K562 (cell line): ENCODE data around the gene CAPN12. TPM values are rescaled to one million over a fixed set of nuclear protein-coding genes. Genes with fewer than 3 reads are reported as not detected.

ENCODE experiments used
- ATAC-seq: fragments of 200-7000 bp; cut with Tn5 transposase; 3 replicates; pipeline ENCODE4 v1.9.1; 2020; ENCODE audit warnings: moderate library complexity
- BruUV-seq: library from RNA; stranded (reverse); fragments of 400-500 nt; replicated peaks from 2 replicates; lab custom pipeline; 2021; lab: Mats Ljungman, UMichigan
- CTCF ChIA-PET: fragments of 300-600 bp; formaldehyde crosslinking; extraction: SDS; loops from one replicate; lab custom pipeline; 2021; ENCODE audit warnings: low intra/inter-chr PET ratio; lab: Yijun Ruan, JAX
- POLR2A ChIA-PET: fragments of 300-600, 350-650 bp; sonication (Branson Sonifier 250); formaldehyde crosslinking; extraction: SDS; loops from one replicate; lab custom pipeline; 2021; ENCODE audit warnings: antibody characterized with exemption, inconsistent platforms; lab: Yijun Ruan, JAX
- DNase-seq, 4 experiments: peaks; one replicate each; pipeline versions ENCODE4 v3.0.0 to v3.0.0-alpha.2; 2011 to 2018; ENCODE audit warnings: low spot score in 3 of 4, mixed read lengths in 3 of 4; ENCODE audit errors: extremely low read depth in 1 of 4
- FAIRE-seq: peaks from 2 replicates; lab custom pipeline; 2011; peaks lifted over from hg19 to GRCh38; lab: Jason Lieb, UNC
- H2AFZ ChIP-seq: 2 replicates; pipeline ENCODE4 v1.6.0; 2011; ENCODE audit warnings: low read depth, low read length, control low read depth, inconsistent platforms
- H3K27ac ChIP-seq: fragments of 200-600 bp; 3 replicates; pipeline ENCODE4 v1.8.0; 2011; ENCODE audit warnings: low read depth, mild to moderate bottlenecking, control low read depth, inconsistent platforms, low read length, moderate library complexity, mixed read lengths; ENCODE audit errors: extremely low read depth
- H3K27me3 ChIP-seq, 2 experiments: fragments of 300-600 bp in 1 of 2; 2 replicates in 1 of 2; 3 replicates in 1 of 2; pipeline versions ENCODE4 v1.6.0 to v1.8.0; 2011; ENCODE audit warnings: inconsistent platforms in 2 of 2, low read length in 2 of 2, mild to moderate bottlenecking in 1 of 2, mixed read lengths in 1 of 2, moderate library complexity in 1 of 2; ENCODE audit not compliant: control insufficient read depth in 2 of 2, insufficient read depth in 2 of 2
- H3K36me3 ChIP-seq: fragments of 300-600 bp; 3 replicates; pipeline ENCODE4 v1.8.0; 2011; ENCODE audit warnings: mild to moderate bottlenecking, low read length, inconsistent platforms; ENCODE audit not compliant: control insufficient read depth, insufficient read depth
- H3K4me1 ChIP-seq, 2 experiments: fragments of 200-600 bp in 1 of 2; replicated peaks in 1 of 2; 2 replicates in 1 of 2; 3 replicates in 1 of 2; pipeline versions ENCODE4 v1.5.1 to v1.8.0; 2011; ENCODE audit warnings: inconsistent platforms in 2 of 2, low read length in 2 of 2, mild to moderate bottlenecking in 1 of 2, mixed read lengths in 1 of 2, moderate library complexity in 1 of 2; ENCODE audit not compliant: control insufficient read depth in 2 of 2, insufficient read depth in 2 of 2
- H3K4me2 ChIP-seq: 2 replicates; pipeline ENCODE4 v1.6.1; 2011; ENCODE audit warnings: low read length, control low read depth, inconsistent platforms, mixed read lengths; ENCODE audit not compliant: insufficient read depth
- H3K4me3 ChIP-seq: fragments of 200-600 bp; sonication (generic), shearing (Covaris generic); 2 replicates; pipeline ENCODE4 v1.5.1; 2016; ENCODE audit warnings: control low read depth, inconsistent platforms
- H3K79me2 ChIP-seq: fragments of 200-600 bp; 3 replicates; pipeline ENCODE4 v1.8.0; 2011; ENCODE audit warnings: low read length, inconsistent platforms; ENCODE audit not compliant: control insufficient read depth, insufficient read depth
- H3K9ac ChIP-seq, 2 experiments: 2 replicates each; pipeline versions ENCODE4 v1.6.0 to v1.6.1; 2011; ENCODE audit warnings: low read depth in 2 of 2, low read length in 2 of 2, control low read depth in 1 of 2, inconsistent platforms in 1 of 2, mild to moderate bottlenecking in 1 of 2, mixed read lengths in 1 of 2; ENCODE audit not compliant: insufficient read depth in 1 of 2
- H3K9me1 ChIP-seq: one replicate; pipeline ENCODE4 v1.6.0; 2011; ENCODE audit warnings: inconsistent platforms, mild to moderate bottlenecking, low read length, moderate library complexity; ENCODE audit not compliant: control insufficient read depth, insufficient read depth
- H3K9me3 ChIP-seq: replicated peaks from 2 replicates; pipeline ENCODE4 v1.5.1; 2011; ENCODE audit warnings: low read depth, low read length, inconsistent platforms; ENCODE audit not compliant: control insufficient read depth, insufficient read depth
- H4K20me1 ChIP-seq: replicated peaks from 2 replicates; pipeline ENCODE4 v1.6.1; 2011; ENCODE audit warnings: low read length, inconsistent platforms, mixed read lengths; ENCODE audit not compliant: control insufficient read depth, insufficient read depth
- FOXJ2 ChIP-seq: fragments of 200-800 bp; sonication (Bioruptor generic); IDR thresholded peaks from 2 replicates; pipeline ENCODE4 v1.6.1; 2016; ENCODE audit warnings: missing genetic modification characterization, missing compliant biosample characterization
- GTF2E2 ChIP-seq: fragments of 200-800 bp; sonication (Bioruptor generic); IDR thresholded peaks from 2 replicates; pipeline ENCODE4 v1.6.1; 2016; ENCODE audit warnings: missing genetic modification characterization, missing compliant biosample characterization
- NR2C2 ChIP-seq, 2 experiments: fragments of 200-800 bp in 1 of 2; sonication (Bioruptor generic) in 1 of 2; sonication (generic) in 1 of 2; formaldehyde crosslinking in 1 of 2; IDR thresholded peaks; 2 replicates each; pipeline versions ENCODE4 v1.6.1 to v1.8.0; 2016 to 2022; ENCODE audit warnings: mild to moderate bottlenecking in 1 of 2, missing compliant biosample characterization in 1 of 2, missing genetic modification characterization in 1 of 2, missing genetic modification reagents in 1 of 2
- WGBS: fragments of 100-300 bp; shearing (Covaris generic); methylation state at CpG from one replicate; pipeline ENCODE4 v1.1.6; 2016; ENCODE audit warnings: low coverage, mixed read lengths; ENCODE audit not compliant: insufficient coverage; ENCODE audit errors: missing lambda C conversion rate; 5-methylcytosine and 5-hydroxymethylcytosine counted together
- in situ Hi-C: fragments of 300-500 bp; cut with MboI; formaldehyde crosslinking; loops from 4 replicates; pipeline ENCODE4 v1.15.0; 2018; ENCODE audit warnings: inconsistent platforms, mixed read lengths
- intact Hi-C: fragments of 100-400 bp; cut with micrococcal nuclease; formaldehyde crosslinking; loops from 2 replicates; pipeline ENCODE4 v1.14.2; 2022
- polyA plus RNA-seq, 8 experiments: library from polyadenylated mRNA; depleted of rRNA in 4 of 8; stranded (reverse) in 5 of 8; unstranded in 3 of 8; fragments of >200 nt; fragmentation: Nextera tagmentation in 2 of 8; fragmentation: Illumina TruSeq in 1 of 8; extraction: Ambion mirVana in 2 of 8; extraction: Trizol in 1 of 8; gene quantifications; 2 replicates each; pipeline versions ENCODE4 v1.2.1 to v1.2.3, GENCODE V29; 2011 to 2014; ENCODE audit warnings: inconsistent platforms in 1 of 8, missing spikeins in 1 of 8
- total RNA-seq, 7 experiments: library from RNA; depleted of rRNA in 6 of 7; stranded (reverse); fragments of >200 nt in 6 of 7; fragmentation: Illumina TruSeq in 2 of 7; extraction: Trizol in 2 of 7; gene quantifications; 2 replicates each; pipeline versions ENCODE4 v1.2.1 to v1.2.3, GENCODE V29; 2011 to 2021; ENCODE audit warnings: low replicate concordance in 1 of 7
- TF ChIP-seq, protein P1 (sequence below): sonication (generic); formaldehyde crosslinking; IDR thresholded peaks from 2 replicates; pipeline ENCODE4 v1.8.0; 2022; ENCODE audit warnings: mild to moderate bottlenecking, low read depth, missing genetic modification reagents
- TF ChIP-seq, protein P2 (sequence below): fragments of 450-650 bp; IDR thresholded peaks from 2 replicates; pipeline ENCODE4 v1.7.0; 2016; ENCODE audit warnings: borderline replicate concordance

Gene CAPN12
- total and polyA plus RNA-seq, 9 of the 15 experiments (the other 6 are each of a cell fraction or from before 2014, with no cell fraction given), result 0.83 to 7.0 (median 1.6) TPM

DNA sequence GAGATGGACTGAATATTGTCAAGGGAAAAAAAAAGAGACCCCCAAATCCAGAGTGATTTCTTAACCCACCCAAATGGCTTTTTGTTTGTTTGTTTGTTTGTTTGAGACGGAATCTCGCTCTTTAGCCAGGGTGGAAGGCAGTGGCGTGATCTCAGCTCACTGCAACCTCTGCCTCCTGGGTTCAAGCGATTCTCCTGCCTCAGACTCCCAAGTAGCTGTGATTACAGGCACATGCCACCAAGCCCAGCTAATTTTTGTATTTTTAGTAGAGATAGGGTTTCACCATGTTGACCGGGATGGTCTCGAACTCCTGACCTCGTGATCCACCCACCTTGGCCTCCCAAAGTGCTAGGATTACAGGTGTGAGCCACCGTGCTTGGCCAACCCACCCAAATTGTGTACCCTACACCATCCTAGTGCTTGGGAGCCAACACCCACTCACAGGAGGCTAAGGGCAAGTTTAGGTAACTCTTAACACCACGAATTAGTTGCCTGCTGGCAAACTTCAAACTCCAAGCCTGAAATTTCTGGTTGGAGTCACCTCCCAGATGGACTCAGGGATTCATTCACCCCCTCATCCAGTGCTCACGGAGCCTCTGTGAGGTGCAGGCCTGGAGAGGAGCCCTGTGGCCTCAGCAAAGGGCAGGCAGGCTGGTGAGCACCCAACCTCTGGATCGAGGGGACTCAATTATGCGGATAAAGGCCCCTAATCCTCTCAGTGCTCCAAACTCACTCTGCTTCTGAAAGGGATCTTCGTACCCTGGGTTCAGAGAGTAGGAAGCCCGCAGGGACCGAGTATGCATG is 59.2 kb downstream of the CAPN12 start:
- in situ Hi-C loops, result no loop called here
- no peak for DNase-seq
- no peak for FAIRE-seq
- H3K4me3 ChIP-seq, result no peak overlapping the region
- no TSS peak for BruUV-seq
- no peak overlapping the region for H2AFZ ChIP-seq
- no peak for ATAC-seq
- H4K20me1 ChIP-seq, result peaks cover 14% of the 10 kb centered on the region; the same call in 1 of the 2 replicates
- peaks cover 7% of the 10 kb centered on the region for H3K9me3 ChIP-seq
- CTCF ChIA-PET, result no interaction called here
- H3K27me3 ChIP-seq, result no peaks in the 10 kb centered on the region
- H3K9ac ChIP-seq, result peak overlapping the region; percentile 76 to 88; a peak in 3 of 4 replicates
- 81% methylated on average over 15 of the region's 15 CpGs for WGBS
- peak overlapping the region; percentile 55 for H3K4me2 ChIP-seq
- intact Hi-C loops, result loop anchor here (5.0 kb wide), 1 partner anchor 33 kb away; no protein-coding TSS in a partner anchor
- H3K79me2 ChIP-seq, result peaks cover 100% of the 10 kb centered on the region
- peak overlapping the region; percentile 98 for H3K27ac ChIP-seq
- peaks cover 81 to 86% of the 10 kb centered on the region in 2 experiments for H3K4me1 ChIP-seq
- H3K36me3 ChIP-seq, result peaks cover 58% of the 10 kb centered on the region
- TF ChIP-seq, protein P1, sequence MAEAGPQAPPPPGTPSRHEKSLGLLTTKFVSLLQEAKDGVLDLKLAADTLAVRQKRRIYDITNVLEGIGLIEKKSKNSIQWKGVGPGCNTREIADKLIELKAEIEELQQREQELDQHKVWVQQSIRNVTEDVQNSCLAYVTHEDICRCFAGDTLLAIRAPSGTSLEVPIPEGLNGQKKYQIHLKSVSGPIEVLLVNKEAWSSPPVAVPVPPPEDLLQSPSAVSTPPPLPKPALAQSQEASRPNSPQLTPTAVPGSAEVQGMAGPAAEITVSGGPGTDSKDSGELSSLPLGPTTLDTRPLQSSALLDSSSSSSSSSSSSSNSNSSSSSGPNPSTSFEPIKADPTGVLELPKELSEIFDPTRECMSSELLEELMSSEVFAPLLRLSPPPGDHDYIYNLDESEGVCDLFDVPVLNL, result peak; percentile 42; the same call in 1 of the 2 replicates
- TF ChIP-seq GTF2E2 (tag) (0 out of 2 replicates have a peak, but pooled peaks have one; percentile 7), NR2C2 (CRISPR knock-in tag; IDR thresholded peaks at IDR 0.05) (no peak), NR2C2 (tag; IDR thresholded peaks at IDR 0.05) (no peak), FOXJ2 (0 out of 2 replicates have a peak, but pooled peaks have one; percentile 5)
- TF ChIP-seq, protein P2, sequence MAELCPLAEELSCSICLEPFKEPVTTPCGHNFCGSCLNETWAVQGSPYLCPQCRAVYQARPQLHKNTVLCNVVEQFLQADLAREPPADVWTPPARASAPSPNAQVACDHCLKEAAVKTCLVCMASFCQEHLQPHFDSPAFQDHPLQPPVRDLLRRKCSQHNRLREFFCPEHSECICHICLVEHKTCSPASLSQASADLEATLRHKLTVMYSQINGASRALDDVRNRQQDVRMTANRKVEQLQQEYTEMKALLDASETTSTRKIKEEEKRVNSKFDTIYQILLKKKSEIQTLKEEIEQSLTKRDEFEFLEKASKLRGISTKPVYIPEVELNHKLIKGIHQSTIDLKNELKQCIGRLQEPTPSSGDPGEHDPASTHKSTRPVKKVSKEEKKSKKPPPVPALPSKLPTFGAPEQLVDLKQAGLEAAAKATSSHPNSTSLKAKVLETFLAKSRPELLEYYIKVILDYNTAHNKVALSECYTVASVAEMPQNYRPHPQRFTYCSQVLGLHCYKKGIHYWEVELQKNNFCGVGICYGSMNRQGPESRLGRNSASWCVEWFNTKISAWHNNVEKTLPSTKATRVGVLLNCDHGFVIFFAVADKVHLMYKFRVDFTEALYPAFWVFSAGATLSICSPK, result 0 out of 2 replicates have a peak, but pooled peaks have one; percentile 12
- H3K9me1 ChIP-seq, result no peaks in the 10 kb centered on the region
- POLR2A ChIA-PET, result interaction anchor here (0.6 to 0.8 kb wide), 3 partner anchors 10 to 115 kb away, joined by 3 read pairs; no protein-coding TSS in a partner anchor
